Astrocyte (in vitro differentiated cells and primary cell): ENCODE measurements around the gene HTT-AS. TPM values are rescaled to one million over a fixed set of nuclear protein-coding genes. Genes with fewer than 3 reads are reported as not detected.

Experiments
- DNase-seq: peaks from one replicate; pipeline ENCODE4 v3.0.0-alpha.2; 2010; ENCODE audit warnings: low read depth
- FAIRE-seq: peaks from 2 replicates; lab custom pipeline; 2011; peaks lifted over from hg19 to GRCh38; lab: Jason Lieb, UNC
- H2AFZ ChIP-seq: 2 replicates; pipeline ENCODE4 v1.6.0; 2012; ENCODE audit warnings: low read depth, low read length, inconsistent platforms
- H3K27ac ChIP-seq: 2 replicates; pipeline ENCODE4 v1.5.1; 2011; ENCODE audit warnings: low read depth, low read length, inconsistent platforms
- H3K27me3 ChIP-seq: 2 replicates; pipeline ENCODE4 v1.6.0; 2011; ENCODE audit warnings: low read length, inconsistent platforms; ENCODE audit not compliant: insufficient read depth
- H3K36me3 ChIP-seq: 2 replicates; pipeline ENCODE4 v1.5.1; 2011; ENCODE audit warnings: low read length, inconsistent platforms; ENCODE audit not compliant: insufficient read depth
- H3K4me1 ChIP-seq: 2 replicates; pipeline ENCODE4 v1.5.1; 2011; ENCODE audit warnings: low read length, inconsistent platforms; ENCODE audit not compliant: insufficient read depth
- H3K4me2 ChIP-seq: 2 replicates; pipeline ENCODE4 v1.6.0; 2012; ENCODE audit warnings: low read length, inconsistent platforms
- H3K4me3 ChIP-seq: 2 replicates; pipeline ENCODE4 v1.5.1; 2011; ENCODE audit warnings: low read depth, mild to moderate bottlenecking, low read length, inconsistent platforms; ENCODE audit not compliant: insufficient read depth
- H3K79me2 ChIP-seq: 2 replicates; pipeline ENCODE4 v1.6.0; 2012; ENCODE audit warnings: mild to moderate bottlenecking, low read length, inconsistent platforms; ENCODE audit not compliant: insufficient read depth
- H3K9ac ChIP-seq: 2 replicates; pipeline ENCODE4 v1.6.0; 2012; ENCODE audit warnings: mild to moderate bottlenecking, low read length, inconsistent platforms
- H3K9me3 ChIP-seq: 2 replicates; pipeline ENCODE4 v1.5.1; 2012; ENCODE audit warnings: low read depth, mild to moderate bottlenecking, low read length, inconsistent platforms; ENCODE audit not compliant: insufficient read depth
- H4K20me1 ChIP-seq: 2 replicates; pipeline ENCODE4 v1.6.0; 2012; ENCODE audit warnings: low read length, inconsistent platforms; ENCODE audit not compliant: insufficient read depth
- H3K27ac Mint-ChIP-seq: one replicate; pipeline ENCODE4 v1.8.0; 2021; ENCODE audit warnings: mild to moderate bottlenecking, mixed read lengths; ENCODE audit not compliant: unreplicated experiment
- H3K27me3 Mint-ChIP-seq: one replicate; pipeline ENCODE4 v1.8.0; 2021; ENCODE audit warnings: low read depth, mixed read lengths; ENCODE audit not compliant: unreplicated experiment
- H3K36me3 Mint-ChIP-seq: one replicate; pipeline ENCODE4 v1.8.0; 2021; ENCODE audit warnings: low read depth, mixed read lengths; ENCODE audit not compliant: unreplicated experiment
- H3K4me1 Mint-ChIP-seq: one replicate; pipeline ENCODE4 v1.8.0; 2021; ENCODE audit warnings: low read depth, mixed read lengths; ENCODE audit not compliant: unreplicated experiment
- H3K4me3 Mint-ChIP-seq: one replicate; pipeline ENCODE4 v1.8.0; 2021; ENCODE audit warnings: mild to moderate bottlenecking, moderate library complexity, mixed read lengths; ENCODE audit not compliant: unreplicated experiment
- H3K9me3 Mint-ChIP-seq: one replicate; pipeline ENCODE4 v1.8.0; 2021; ENCODE audit warnings: mild to moderate bottlenecking, mixed read lengths; ENCODE audit not compliant: unreplicated experiment
- CTCF ChIP-seq: IDR thresholded peaks from 2 replicates; pipeline ENCODE4 v1.5.1; 2011; ENCODE audit warnings: low read depth, mild to moderate bottlenecking, inconsistent platforms, low read length, moderate library complexity; ENCODE audit not compliant: insufficient read depth
- EZH2 ChIP-seq: IDR thresholded peaks from 2 replicates; pipeline ENCODE4 v1.6.1; 2012; ENCODE audit warnings: mild to moderate bottlenecking, low read length, inconsistent platforms; ENCODE audit not compliant: insufficient read depth
- total RNA-seq: library from RNA; stranded (reverse); gene quantifications from 2 replicates; pipeline ENCODE4 v1.2.1, GENCODE V29; 2021

HTT-AS gene
- total RNA-seq, 1 donor from 2014 or later, result not detected

- H4K20me1 ChIP-seq, result no peaks in the 10 kb centered on the region
- peaks cover 10% of the 10 kb centered on the region for H3K4me1 Mint-ChIP-seq
- DNase-seq (no peak), FAIRE-seq (no peak)
- peaks cover 4% of the 10 kb centered on the region for H3K36me3 Mint-ChIP-seq
- no peak overlapping the region for H3K4me3 ChIP-seq
- H3K9me3 Mint-ChIP-seq, result peaks cover 17% of the 10 kb centered on the region
- H3K27me3 Mint-ChIP-seq, result peaks cover 14% of the 10 kb centered on the region
- no peaks in the 10 kb centered on the region for H3K36me3 ChIP-seq
- no peak overlapping the region for H3K9ac ChIP-seq
- no peak overlapping the region for H3K4me2 ChIP-seq
- H2AFZ ChIP-seq, result no peak overlapping the region
- no peak overlapping the region for H3K4me3 Mint-ChIP-seq
- no peak for TF ChIP-seq EZH2
- no peak for TF ChIP-seq CTCF
- peaks cover 5% of the 10 kb centered on the region for H3K9me3 ChIP-seq
- H3K79me2 ChIP-seq, result no peaks in the 10 kb centered on the region
- H3K4me1 ChIP-seq, result peaks cover 4% of the 10 kb centered on the region
- H3K27me3 ChIP-seq, result peaks cover 15% of the 10 kb centered on the region
- no peak overlapping the region for H3K27ac Mint-ChIP-seq
- H3K27ac ChIP-seq, result no peak overlapping the region
These were observed 52.7 kb downstream of the HTT-AS start for GRCh38 chr4:3021627-3022026.

- peaks cover 4% of the 10 kb centered on the region for H3K36me3 Mint-ChIP-seq
- no peak overlapping the region for H3K27ac Mint-ChIP-seq
- Histone ChIP-seq H2AFZ (no peak overlapping the region), H3K9me3 (peaks cover 5% of the 10 kb centered on the region), H3K27ac (no peak overlapping the region), H3K9ac (no peak overlapping the region), H3K4me3 (no peak overlapping the region), H3K79me2 (no peaks in the 10 kb centered on the region), H3K27me3 (peaks cover 15% of the 10 kb centered on the region), H4K20me1 (no peaks in the 10 kb centered on the region), H3K36me3 (no peaks in the 10 kb centered on the region), H3K4me2 (no peak overlapping the region), H3K4me1 (peaks cover 4% of the 10 kb centered on the region)
- no peak for DNase-seq
- no peak for TF ChIP-seq EZH2
- no peak for TF ChIP-seq CTCF
- H3K4me1 Mint-ChIP-seq, result peaks cover 10% of the 10 kb centered on the region
- H3K9me3 Mint-ChIP-seq, result peaks cover 17% of the 10 kb centered on the region
- no peak overlapping the region for H3K4me3 Mint-ChIP-seq
- peaks cover 14% of the 10 kb centered on the region for H3K27me3 Mint-ChIP-seq
- no peak for FAIRE-seq
These were observed 53.2 kb downstream of the HTT-AS start for GRCh38 chr4:3021127-3021526.

GRCh38 chr4:3019145-3019846, 55.0 kb downstream of the HTT-AS start:
- Histone ChIP-seq H3K4me1 (peaks cover 4% of the 10 kb centered on the region), H3K27me3 (peaks cover 15% of the 10 kb centered on the region), H3K27ac (no peak overlapping the region), H3K4me3 (no peak overlapping the region), H3K36me3 (no peaks in the 10 kb centered on the region), H3K9ac (no peak overlapping the region), H2AFZ (no peak overlapping the region), H4K20me1 (no peaks in the 10 kb centered on the region), H3K4me2 (no peak overlapping the region), H3K79me2 (no peaks in the 10 kb centered on the region), H3K9me3 (peaks cover 5% of the 10 kb centered on the region)
- Mint-ChIP-seq H3K36me3 (peaks cover 4% of the 10 kb centered on the region), H3K4me1 (peaks cover 10% of the 10 kb centered on the region), H3K27ac (no peak overlapping the region), H3K4me3 (no peak overlapping the region), H3K27me3 (peaks cover 19% of the 10 kb centered on the region), H3K9me3 (peaks cover 17% of the 10 kb centered on the region)
- FAIRE-seq (no peak), DNase-seq (no peak)
- TF ChIP-seq EZH2 (no peak), CTCF (no peak)
